Skeletal muscle satellite cell (primary cell): ENCODE results near the gene TYW1B.
"Not testable (repeated sequence)": the region's sequence is repeated elsewhere in the genome, so short reads cannot be mapped to it uniquely, and the experiment has no call there.

Experiments used
- H3K27me3 ChIP-seq: 2 replicates; pipeline ENCODE4 v1.7.0; 2013; ENCODE audit warnings: low read length; ENCODE audit not compliant: control insufficient read depth, insufficient read depth
- H3K36me3 ChIP-seq: 2 replicates; pipeline ENCODE4 v1.7.0; 2013; ENCODE audit warnings: mild to moderate bottlenecking, control low read depth, low read length; ENCODE audit not compliant: insufficient read depth
- H3K4me1 ChIP-seq: 2 replicates; pipeline ENCODE4 v1.7.0; 2013; ENCODE audit warnings: low read length; ENCODE audit not compliant: control insufficient read depth, insufficient read depth
- H3K4me2 ChIP-seq: 2 replicates; pipeline ENCODE4 v1.7.0; 2013; ENCODE audit warnings: mild to moderate bottlenecking, low read length
- H3K4me3 ChIP-seq: 2 replicates; pipeline ENCODE4 v1.7.0; 2013; ENCODE audit warnings: low read length
- H3K9ac ChIP-seq: 2 replicates; pipeline ENCODE4 v1.7.0; 2013; ENCODE audit warnings: mild to moderate bottlenecking, low read depth, low read length, moderate library complexity
- H3K9me3 ChIP-seq: replicated peaks from 2 replicates; pipeline ENCODE4 v1.7.0; 2013; ENCODE audit warnings: mild to moderate bottlenecking, control low read depth, low read length

The TYW1B gene

DNA sequence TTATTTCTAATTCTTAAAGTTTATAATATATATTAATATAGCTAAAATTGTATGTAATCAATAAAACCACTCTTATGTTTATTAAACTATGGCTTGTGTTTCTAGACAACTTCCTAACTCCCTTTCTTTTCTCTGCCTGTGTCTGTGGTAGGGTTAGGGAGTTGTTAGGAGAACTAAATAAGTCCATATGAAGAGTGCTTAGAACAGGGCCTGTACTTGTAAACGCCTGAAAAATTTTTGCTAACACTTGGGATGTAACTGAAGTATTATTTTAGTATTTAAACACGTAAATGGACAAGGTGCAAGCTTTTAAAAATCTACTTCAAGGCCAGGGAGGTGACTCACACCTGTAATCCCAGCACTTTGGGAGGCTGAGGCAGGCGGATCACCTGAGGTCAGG lies 9.3 kb upstream of the TYW1B start:
- H3K9ac ChIP-seq, H3K4me2 ChIP-seq, H3K9me3 ChIP-seq, H3K4me3 ChIP-seq, H3K4me1 ChIP-seq, H3K27me3 ChIP-seq: not testable (repeated sequence)
- H3K36me3 ChIP-seq = peaks cover 22% of the 10 kb centered on the region

DNA sequence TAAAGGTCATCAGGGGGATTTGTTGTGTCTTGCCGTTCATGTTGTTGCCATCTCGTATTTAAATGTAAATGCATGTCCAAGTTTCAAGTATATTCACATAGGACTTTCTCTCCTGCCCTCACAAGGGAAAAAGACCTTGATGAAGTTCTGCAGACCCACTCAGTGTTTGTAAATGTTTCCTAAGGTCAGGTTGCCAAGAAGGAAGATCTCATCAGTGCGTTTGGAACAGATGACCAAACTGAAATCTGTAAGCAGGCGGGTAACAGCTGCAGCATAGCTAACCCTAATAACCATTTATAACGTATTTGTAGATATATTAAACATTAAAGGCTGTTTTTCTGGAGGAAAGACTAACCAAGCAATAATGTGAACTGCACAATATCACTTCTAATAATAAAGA lies 2.6 kb upstream of the TYW1B start:
- peak overlapping the region; percentile 71 for H3K4me2 ChIP-seq
- not testable (repeated sequence) for H3K27me3 ChIP-seq, H3K9me3 ChIP-seq, H3K4me1 ChIP-seq
- H3K36me3 ChIP-seq = peaks cover 24% of the 10 kb centered on the region
- H3K4me3 ChIP-seq = peak overlapping the region; percentile 73
- peak overlapping the region; percentile 95 for H3K9ac ChIP-seq

DNA sequence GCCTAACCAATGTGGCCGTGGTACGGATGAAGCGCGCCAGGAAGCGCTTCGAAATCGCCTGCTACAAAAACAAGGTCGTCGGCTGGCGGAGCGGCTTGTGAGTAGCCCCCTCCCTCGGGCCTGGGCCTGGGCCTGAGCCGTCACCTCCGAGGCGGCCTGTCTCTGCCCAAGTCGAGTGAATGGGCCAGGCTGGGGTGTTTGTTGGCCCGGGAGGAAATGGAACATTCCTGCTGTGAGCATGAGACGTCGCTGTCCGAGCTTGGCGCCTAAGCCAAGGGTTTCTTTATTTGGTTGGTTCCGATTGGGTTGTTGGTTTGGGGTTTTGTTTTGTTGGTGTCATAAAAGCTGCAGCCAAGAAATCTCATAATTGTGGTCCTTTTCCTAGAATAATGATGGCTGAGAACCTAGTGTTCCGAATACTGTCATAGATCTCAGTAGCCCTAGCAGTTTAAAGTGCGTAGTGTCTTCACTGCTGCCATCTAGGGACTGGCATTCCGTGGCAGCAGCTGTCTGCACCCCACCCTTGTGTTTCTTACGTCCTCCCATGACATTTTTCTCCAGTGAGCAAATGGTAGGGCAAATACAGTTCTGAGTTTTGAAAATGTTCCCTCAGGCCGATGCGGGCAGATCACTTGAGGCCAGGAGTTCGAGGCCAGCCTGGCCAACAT lies 1.8 kb upstream of the TYW1B start:
- Histone ChIP-seq H3K9ac (peak overlapping the region; percentile 95), H3K4me2 (peak overlapping the region; percentile 71), H3K4me3 (peak overlapping the region; percentile 73), H3K36me3 (peaks cover 24% of the 10 kb centered on the region)
- H3K9me3 ChIP-seq, H3K4me1 ChIP-seq, H3K27me3 ChIP-seq: not testable (repeated sequence)

DNA sequence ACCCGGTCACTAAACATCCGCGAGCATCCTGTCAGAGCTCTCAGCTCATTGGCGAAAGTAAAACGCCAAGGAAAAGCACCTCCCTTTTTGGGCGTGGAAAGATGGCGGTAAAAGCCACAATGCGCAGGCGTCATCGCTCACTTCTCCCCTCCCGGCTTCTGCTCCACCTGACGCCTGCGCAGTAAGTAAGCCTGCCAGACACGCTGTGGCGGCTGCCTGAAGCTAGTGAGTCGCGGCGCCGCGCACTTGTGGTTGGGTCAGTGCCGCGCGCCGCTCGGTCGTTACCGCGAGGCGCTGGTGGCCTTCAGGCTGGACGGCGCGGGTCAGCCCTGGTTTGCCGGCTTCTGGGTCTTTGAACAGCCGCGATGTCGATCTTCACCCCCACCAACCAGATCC lies 1.3 kb upstream of the TYW1B start:
- peaks cover 22% of the 10 kb centered on the region for H3K36me3 ChIP-seq
- not testable (repeated sequence) for H3K4me1 ChIP-seq, H3K27me3 ChIP-seq, H3K9me3 ChIP-seq
- H3K9ac ChIP-seq = peak overlapping the region; percentile 95
- peak overlapping the region; percentile 73 for H3K4me3 ChIP-seq
- peak overlapping the region; percentile 71 for H3K4me2 ChIP-seq

DNA sequence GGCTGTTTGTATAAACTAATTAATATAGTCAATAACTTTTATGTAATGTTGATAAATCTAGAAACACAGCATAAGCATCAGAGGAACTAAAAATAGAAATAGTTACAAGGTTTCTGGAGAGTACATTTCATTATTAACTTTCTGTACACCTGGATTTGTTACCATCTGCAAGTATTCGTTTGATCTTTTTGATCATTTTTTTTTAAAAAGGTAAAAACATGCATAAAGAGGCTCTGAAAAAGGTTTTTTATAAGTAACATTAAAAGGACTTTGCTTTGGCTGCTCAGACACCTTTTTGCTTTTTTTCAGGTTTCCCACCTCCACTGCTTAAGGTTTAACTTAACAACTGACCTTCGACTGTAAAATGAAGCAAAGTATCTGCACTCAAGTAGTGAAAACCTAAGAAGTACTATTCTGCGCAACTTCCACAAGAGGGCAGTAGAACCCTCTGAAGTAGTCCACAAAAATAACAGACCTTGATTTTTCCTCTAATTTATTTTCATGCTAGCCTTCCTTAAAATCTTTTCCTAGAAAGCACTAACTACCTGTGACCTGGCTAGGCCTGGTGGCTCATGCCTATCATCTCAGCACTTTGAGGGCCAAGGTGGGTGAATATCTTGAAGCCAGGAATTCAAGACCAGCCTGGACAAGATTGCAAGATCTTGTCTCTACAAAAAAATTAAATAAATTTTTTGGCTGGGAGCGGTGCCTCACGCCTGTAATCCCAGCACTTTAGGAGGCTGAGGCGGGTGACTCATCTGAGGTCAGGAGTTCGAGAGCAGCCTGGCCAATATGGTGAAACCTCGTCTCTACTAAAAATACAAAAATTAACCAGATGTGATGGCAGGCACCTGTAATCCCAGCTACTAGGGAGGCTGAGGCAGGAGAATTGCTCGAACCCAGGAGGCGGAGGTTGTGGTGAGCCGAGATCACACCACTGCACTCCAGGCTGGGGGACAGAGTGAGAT lies 4.0 kb downstream of the TYW1B start:
- not testable (repeated sequence) for H3K4me2 ChIP-seq, H3K4me1 ChIP-seq, H3K4me3 ChIP-seq, H3K27me3 ChIP-seq, H3K9ac ChIP-seq, H3K9me3 ChIP-seq, H3K36me3 ChIP-seq

DNA sequence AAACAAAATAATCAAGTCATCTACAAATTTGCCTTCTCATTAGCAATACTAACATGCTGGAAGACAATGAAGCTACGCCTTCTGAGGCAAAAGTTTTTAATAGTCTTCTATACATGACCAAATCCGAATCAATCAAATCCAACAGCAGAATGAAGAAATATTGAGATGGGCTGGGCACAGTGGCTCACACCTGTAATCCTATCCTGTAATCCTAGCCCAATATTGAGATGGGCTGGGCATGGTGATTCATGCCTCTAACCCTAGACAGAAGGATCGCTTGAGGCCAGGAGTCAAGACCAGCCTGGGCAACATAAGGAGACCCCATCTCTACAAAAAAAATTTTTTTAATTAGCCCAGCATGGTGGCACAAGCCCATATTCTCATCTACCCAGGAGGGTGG lies 5.5 kb downstream of the TYW1B start:
- H3K4me2 ChIP-seq, H3K4me3 ChIP-seq, H3K4me1 ChIP-seq, H3K9ac ChIP-seq, H3K36me3 ChIP-seq, H3K27me3 ChIP-seq, H3K9me3 ChIP-seq: not testable (repeated sequence)

DNA sequence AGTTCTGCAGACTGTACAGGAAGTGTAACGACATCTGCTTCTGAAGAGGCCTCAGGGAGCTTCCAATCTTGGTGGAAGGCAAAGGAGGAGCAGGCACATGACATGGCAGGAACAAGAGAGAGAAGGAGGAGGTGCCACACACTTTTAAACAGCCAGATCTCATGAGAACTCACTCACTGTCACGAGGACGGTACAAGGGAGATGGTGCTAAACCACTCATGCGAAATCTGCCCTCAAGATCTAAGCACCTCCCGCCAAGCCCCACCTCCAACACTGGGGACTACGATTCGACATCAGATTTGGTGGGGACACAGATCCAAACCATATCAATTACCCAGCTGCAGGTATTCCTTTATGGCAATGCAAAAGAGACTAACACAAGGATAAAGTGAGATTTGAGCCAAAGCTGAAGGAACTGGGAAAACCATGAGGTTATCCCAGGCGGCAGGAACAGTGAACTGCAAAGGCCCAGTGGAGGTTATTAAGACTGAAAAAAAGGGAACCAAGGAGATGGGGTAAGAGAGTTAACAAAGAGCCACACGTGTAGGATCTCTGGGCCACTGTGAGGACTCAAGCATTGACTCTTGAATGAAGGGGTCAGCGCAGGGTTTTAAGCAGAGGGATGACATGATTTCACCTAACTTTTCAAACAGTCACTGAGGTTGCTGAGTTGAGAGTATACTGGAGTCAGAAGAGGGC lies 9.2 kb downstream of the TYW1B start:
- not testable (repeated sequence) for H3K36me3 ChIP-seq, H3K9ac ChIP-seq, H3K4me2 ChIP-seq, H3K4me1 ChIP-seq, H3K4me3 ChIP-seq, H3K9me3 ChIP-seq, H3K27me3 ChIP-seq

DNA sequence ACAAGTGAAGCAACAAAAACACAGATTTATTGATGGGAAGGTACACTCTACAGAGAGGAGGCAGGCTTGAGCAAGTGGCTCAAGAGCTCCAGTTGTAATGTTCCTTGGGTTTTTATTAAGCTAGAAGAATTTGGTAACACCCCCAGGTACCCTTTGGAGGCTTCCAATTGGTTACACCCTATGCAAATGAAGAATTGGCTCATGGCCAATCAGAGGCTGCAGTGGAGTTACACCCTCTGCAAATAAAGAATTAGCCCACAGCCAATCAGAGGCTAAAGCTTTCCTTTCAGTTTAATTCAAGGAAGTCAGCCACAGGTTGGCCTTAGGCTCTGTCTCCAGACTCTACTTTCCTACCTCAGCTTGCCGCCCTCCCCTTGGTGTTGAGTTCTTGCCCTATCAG lies 10.3 kb downstream of the TYW1B start:
- not testable (repeated sequence) for H3K36me3 ChIP-seq, H3K4me3 ChIP-seq, H3K9ac ChIP-seq, H3K4me1 ChIP-seq, H3K4me2 ChIP-seq, H3K9me3 ChIP-seq, H3K27me3 ChIP-seq

DNA sequence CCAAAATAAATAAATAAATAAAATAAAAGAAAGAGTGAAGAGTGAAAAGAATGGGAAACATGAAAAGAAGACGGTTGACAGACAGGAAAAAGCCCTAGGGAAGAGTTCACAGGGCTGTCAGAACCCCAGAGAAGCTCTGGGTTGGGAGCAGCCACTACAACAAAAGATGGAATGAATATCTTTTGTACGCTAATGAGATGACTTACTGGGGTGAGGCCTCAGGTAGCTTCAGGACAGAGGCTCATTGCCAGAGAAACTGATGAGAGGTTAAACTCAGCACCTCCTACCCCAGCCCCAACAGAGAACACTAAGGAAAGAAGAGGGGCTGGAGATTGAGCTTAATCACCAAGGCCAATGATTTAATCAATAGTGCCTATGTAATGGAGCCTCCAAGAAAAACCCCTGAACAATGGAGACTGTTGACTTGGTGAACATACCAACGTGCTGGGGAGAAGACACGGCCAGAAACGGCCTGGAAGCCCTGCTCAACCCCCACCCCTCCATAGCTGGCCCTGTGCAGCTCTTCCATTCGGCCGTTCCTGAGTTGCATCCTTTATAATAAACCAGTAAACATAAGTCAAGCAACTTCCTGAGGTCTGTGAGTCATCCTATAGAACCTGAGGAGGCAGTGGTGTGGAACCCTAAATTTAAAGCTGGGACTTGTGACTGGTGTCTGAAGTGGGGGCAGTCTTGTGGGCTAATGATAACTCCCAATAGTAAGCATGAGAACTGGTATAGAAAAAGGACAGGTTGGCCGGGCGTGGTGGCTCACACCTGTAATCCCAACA lies 11.4 kb downstream of the TYW1B start:
- not testable (repeated sequence) for H3K4me1 ChIP-seq, H3K9ac ChIP-seq, H3K4me2 ChIP-seq, H3K9me3 ChIP-seq, H3K36me3 ChIP-seq, H3K4me3 ChIP-seq, H3K27me3 ChIP-seq

DNA sequence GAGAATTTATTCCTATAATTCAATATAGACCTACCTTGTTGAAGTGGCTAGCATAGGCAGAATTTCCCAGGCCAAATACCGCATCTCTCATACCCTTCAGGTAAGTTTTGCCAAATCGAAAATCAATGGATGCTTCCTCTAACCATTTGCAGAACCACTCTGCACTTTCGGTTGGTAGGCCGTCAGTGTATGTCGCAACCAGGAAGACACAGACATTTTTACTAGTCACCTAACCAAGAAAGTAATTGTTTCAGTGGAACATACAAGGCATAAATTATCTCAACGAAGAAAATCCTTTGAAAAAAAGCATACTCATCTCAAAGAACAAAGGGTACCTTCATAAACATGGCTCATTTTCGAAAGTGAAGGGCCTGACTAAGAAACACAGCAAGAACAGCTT lies 17.6 kb downstream of the TYW1B start:
- not testable (repeated sequence) for H3K9me3 ChIP-seq, H3K4me2 ChIP-seq, H3K4me3 ChIP-seq, H3K27me3 ChIP-seq, H3K4me1 ChIP-seq, H3K9ac ChIP-seq, H3K36me3 ChIP-seq

DNA sequence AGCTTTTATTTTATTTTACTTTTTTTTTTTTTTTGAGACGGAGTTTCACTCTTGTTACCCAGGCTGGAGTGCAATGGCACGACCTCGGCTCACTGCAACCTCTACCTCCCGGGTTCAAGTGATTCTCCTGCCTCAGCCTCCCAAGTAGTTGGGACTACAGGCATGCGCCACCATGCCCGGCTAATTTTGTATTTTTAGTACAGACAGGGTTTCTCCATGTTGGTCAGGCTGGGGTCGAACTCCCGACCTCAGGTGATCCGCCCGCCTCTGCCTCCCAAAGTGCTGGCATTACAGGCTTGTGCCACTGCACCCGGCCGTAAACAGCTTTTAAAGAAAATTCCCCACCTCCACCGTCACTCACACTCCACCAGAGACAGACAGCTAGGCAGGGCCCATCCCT lies 19.5 kb downstream of the TYW1B start:
- H3K4me3 ChIP-seq, H3K4me1 ChIP-seq, H3K9me3 ChIP-seq, H3K27me3 ChIP-seq, H3K4me2 ChIP-seq, H3K9ac ChIP-seq, H3K36me3 ChIP-seq: not testable (repeated sequence)
